H1 (cell line): Measurements from ENCODE around the gene UBE3B. TPM values are rescaled to one million over a fixed set of nuclear protein-coding genes. Genes with fewer than 3 reads are reported as not detected.

Source experiments
- ASH2L ChIP-seq: fragments of 200-600, 300-600 bp; sonication (generic); IDR thresholded peaks from one replicate; pipeline ENCODE4 v1.7.1; 2017; ENCODE audit warnings: low read length
- CEBPB ChIP-seq: IDR thresholded peaks from 2 replicates; pipeline ENCODE4 v1.6.1; 2012; ENCODE audit warnings: low read depth, low read length
- EGR1 ChIP-seq: IDR thresholded peaks from 2 replicates; pipeline ENCODE4 v1.6.1; 2011; ENCODE audit warnings: low read depth, low read length, borderline replicate concordance
- POLR2A ChIP-seq, 2 experiments: IDR thresholded peaks; 1 replicate in 1 of 2; 2 replicates in 1 of 2; pipeline ENCODE4 v1.6.1; 2011; ENCODE audit warnings: low read depth in 2 of 2, low read length in 2 of 2, mild to moderate bottlenecking in 2 of 2; ENCODE audit errors: control extremely low read depth in 1 of 2
- RXRA ChIP-seq: IDR thresholded peaks from 2 replicates; pipeline ENCODE4 v1.6.1; 2011; ENCODE audit warnings: low read depth, mild to moderate bottlenecking, low read length, moderate library complexity; ENCODE audit not compliant: insufficient read depth
- polyA plus RNA-seq, 7 experiments: library from polyadenylated mRNA; depleted of rRNA in 3 of 7; stranded (reverse) in 5 of 7; unstranded in 2 of 7; fragments of >200 nt in 5 of 7; fragments of 200-250 nt in 2 of 7; gene quantifications; 1 replicate in 5 of 7; 2 replicates in 1 of 7; 4 replicates in 1 of 7; pipeline versions ENCODE4 v1.2.1 to v1.2.3, GENCODE V29; 2011 to 2013; ENCODE audit warnings: missing spikeins in 2 of 7, mixed read lengths in 2 of 7
- total RNA-seq: library from RNA; stranded (reverse); fragmentation: NEBNext Ultra II Directional; extraction: Animal tissue kit (Norgen Biotek cat#: 25700); gene quantifications from 2 replicates; pipeline ENCODE4 v1.2.1, GENCODE V29; 2021
- TF ChIP-seq, protein P1 (sequence below): IDR thresholded peaks from 2 replicates; pipeline ENCODE4 v1.6.1; 2012; ENCODE audit warnings: inconsistent platforms
- TF ChIP-seq, protein P2 (sequence below): fragments of 300-600 bp; sonication (generic); IDR thresholded peaks from 2 replicates; pipeline ENCODE4 v1.7.1; 2012; ENCODE audit warnings: low read length, moderate library complexity, mild to moderate bottlenecking, inconsistent platforms; ENCODE audit not compliant: insufficient replicate concordance

UBE3B gene
- total and polyA plus RNA-seq, 2 of the 8 experiments (the other 6 are each of a cell fraction or from before 2014, with no cell fraction given): 14.0 to 21.1 TPM

DNA sequence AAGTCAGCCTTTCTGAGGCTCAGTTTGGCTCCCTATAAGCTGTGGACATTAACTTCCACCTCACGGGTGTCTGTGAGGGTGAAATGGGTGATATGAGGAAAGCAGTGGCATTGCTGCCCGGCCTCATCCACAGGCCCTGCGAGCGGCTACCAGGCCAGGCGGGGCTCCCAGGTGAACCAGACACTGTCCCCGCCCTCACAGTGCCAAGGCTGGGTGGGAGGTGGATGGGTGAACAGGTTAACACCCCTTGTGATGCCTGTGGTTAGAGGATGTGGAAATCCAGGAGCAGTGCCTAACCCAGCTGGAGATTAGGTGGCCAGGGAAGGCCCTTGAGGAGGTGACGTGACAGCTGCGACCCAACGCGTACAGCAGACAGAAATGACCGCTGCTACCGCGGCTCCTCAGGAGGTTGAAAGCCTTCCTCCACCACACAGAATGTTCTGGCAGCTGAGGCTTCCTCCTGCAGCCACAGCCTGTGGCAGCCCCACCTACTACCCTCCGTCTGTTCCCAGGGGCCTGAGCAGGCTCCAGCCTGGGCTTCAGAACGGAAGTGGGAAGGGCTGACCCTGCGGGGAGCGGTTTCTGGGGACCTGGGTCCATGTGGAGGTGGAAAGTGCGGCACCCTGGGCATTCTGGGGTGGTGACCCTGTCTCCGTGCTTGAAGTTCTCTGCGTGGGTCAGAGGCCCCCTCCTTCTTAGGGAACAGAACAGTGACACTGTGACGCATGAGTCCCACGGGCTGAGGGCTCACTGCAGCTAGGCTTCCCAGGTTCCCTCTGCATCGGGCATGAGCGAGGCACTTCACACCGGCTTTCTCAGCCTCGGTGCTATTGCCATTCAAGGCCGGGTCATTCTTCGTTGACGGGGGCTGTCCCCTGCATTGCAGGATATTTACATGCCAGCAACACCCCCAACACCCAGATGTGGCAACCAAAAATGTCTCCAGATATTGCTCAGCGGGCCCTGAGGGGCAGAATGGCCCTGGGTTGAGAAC is 86.2 kb downstream of the UBE3B start (continued):
- TF ChIP-seq EGR1 (no peak), CEBPB (no peak), POLR2A (IDR thresholded peaks at IDR 0.05; ENCODE audit: control extremely low read depth in 1 of 2, low read depth in 2 of 2, low read length in 2 of 2) (no peak), ASH2L (no peak), RXRA (no peak)
- TF ChIP-seq, protein P1, sequence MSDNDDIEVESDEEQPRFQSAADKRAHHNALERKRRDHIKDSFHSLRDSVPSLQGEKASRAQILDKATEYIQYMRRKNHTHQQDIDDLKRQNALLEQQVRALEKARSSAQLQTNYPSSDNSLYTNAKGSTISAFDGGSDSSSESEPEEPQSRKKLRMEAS: no peak
- TF ChIP-seq, protein P2, sequence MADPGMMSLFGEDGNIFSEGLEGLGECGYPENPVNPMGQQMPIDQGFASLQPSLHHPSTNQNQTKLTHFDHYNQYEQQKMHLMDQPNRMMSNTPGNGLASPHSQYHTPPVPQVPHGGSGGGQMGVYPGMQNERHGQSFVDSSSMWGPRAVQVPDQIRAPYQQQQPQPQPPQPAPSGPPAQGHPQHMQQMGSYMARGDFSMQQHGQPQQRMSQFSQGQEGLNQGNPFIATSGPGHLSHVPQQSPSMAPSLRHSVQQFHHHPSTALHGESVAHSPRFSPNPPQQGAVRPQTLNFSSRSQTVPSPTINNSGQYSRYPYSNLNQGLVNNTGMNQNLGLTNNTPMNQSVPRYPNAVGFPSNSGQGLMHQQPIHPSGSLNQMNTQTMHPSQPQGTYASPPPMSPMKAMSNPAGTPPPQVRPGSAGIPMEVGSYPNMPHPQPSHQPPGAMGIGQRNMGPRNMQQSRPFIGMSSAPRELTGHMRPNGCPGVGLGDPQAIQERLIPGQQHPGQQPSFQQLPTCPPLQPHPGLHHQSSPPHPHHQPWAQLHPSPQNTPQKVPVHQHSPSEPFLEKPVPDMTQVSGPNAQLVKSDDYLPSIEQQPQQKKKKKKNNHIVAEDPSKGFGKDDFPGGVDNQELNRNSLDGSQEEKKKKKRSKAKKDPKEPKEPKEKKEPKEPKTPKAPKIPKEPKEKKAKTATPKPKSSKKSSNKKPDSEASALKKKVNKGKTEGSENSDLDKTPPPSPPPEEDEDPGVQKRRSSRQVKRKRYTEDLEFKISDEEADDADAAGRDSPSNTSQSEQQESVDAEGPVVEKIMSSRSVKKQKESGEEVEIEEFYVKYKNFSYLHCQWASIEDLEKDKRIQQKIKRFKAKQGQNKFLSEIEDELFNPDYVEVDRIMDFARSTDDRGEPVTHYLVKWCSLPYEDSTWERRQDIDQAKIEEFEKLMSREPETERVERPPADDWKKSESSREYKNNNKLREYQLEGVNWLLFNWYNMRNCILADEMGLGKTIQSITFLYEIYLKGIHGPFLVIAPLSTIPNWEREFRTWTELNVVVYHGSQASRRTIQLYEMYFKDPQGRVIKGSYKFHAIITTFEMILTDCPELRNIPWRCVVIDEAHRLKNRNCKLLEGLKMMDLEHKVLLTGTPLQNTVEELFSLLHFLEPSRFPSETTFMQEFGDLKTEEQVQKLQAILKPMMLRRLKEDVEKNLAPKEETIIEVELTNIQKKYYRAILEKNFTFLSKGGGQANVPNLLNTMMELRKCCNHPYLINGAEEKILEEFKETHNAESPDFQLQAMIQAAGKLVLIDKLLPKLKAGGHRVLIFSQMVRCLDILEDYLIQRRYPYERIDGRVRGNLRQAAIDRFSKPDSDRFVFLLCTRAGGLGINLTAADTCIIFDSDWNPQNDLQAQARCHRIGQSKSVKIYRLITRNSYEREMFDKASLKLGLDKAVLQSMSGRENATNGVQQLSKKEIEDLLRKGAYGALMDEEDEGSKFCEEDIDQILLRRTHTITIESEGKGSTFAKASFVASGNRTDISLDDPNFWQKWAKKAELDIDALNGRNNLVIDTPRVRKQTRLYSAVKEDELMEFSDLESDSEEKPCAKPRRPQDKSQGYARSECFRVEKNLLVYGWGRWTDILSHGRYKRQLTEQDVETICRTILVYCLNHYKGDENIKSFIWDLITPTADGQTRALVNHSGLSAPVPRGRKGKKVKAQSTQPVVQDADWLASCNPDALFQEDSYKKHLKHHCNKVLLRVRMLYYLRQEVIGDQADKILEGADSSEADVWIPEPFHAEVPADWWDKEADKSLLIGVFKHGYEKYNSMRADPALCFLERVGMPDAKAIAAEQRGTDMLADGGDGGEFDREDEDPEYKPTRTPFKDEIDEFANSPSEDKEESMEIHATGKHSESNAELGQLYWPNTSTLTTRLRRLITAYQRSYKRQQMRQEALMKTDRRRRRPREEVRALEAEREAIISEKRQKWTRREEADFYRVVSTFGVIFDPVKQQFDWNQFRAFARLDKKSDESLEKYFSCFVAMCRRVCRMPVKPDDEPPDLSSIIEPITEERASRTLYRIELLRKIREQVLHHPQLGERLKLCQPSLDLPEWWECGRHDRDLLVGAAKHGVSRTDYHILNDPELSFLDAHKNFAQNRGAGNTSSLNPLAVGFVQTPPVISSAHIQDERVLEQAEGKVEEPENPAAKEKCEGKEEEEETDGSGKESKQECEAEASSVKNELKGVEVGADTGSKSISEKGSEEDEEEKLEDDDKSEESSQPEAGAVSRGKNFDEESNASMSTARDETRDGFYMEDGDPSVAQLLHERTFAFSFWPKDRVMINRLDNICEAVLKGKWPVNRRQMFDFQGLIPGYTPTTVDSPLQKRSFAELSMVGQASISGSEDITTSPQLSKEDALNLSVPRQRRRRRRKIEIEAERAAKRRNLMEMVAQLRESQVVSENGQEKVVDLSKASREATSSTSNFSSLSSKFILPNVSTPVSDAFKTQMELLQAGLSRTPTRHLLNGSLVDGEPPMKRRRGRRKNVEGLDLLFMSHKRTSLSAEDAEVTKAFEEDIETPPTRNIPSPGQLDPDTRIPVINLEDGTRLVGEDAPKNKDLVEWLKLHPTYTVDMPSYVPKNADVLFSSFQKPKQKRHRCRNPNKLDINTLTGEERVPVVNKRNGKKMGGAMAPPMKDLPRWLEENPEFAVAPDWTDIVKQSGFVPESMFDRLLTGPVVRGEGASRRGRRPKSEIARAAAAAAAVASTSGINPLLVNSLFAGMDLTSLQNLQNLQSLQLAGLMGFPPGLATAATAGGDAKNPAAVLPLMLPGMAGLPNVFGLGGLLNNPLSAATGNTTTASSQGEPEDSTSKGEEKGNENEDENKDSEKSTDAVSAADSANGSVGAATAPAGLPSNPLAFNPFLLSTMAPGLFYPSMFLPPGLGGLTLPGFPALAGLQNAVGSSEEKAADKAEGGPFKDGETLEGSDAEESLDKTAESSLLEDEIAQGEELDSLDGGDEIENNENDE: no peak
- TF ChIP-seq, all 59 proteins: peak for 0
